Measurements from ENCODE around the gene ST8SIA1.

GRCh38 chr12:22285846-22286245, 48.7 kb downstream of the ST8SIA1 start:
- TF ChIP-seq CTCF (IDR thresholded peaks at IDR 0.05) (no peak), POLR2A (IDR thresholded peaks at IDR 0.05) (no peak)

All from body of pancreas (tissue), 4 donors.